ENCODE data around the gene ABHD10. TPM values are rescaled to one million over a fixed set of nuclear protein-coding genes. Genes with fewer than 3 reads are reported as not detected.

ABHD10 gene
- total RNA-seq, 1 donor from 2014 or later, result 29.3 TPM

DNA sequence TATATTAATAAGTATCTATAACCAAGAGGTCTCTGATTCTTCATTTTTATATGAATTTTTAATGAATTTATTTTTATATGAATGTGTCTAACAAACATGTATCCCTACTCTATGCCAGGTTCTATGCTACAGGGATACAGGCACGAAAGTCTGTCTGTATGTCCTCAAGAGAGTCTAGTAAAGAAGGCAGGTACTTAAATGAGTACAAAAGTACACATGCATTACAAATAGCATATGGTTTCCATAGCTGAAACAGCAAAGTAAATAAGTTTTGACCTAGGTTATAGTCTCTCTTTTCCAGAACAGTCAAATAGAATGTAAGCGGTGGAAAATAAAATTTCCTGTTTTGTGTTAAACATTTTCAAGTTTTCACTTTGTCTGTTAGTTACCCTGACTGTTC is 13.3 kb upstream of the ABHD10 start:
- intact Hi-C loops (cut with DNase I), result loop anchor here (10.0 kb wide), 1 partner anchor 251 kb away; no protein-coding TSS in a partner anchor
- H3K4me3 ChIP-seq, result no peak overlapping the region
- no peaks in the 10 kb centered on the region for H3K9me3 ChIP-seq
- H3K27ac ChIP-seq, result no peak overlapping the region
- peaks cover 18% of the 10 kb centered on the region for H3K4me1 ChIP-seq
- no peak for ATAC-seq
- DNase-seq, result no peak
- H3K36me3 ChIP-seq, result peaks cover 5% of the 10 kb centered on the region
- TF ChIP-seq, protein P1, sequence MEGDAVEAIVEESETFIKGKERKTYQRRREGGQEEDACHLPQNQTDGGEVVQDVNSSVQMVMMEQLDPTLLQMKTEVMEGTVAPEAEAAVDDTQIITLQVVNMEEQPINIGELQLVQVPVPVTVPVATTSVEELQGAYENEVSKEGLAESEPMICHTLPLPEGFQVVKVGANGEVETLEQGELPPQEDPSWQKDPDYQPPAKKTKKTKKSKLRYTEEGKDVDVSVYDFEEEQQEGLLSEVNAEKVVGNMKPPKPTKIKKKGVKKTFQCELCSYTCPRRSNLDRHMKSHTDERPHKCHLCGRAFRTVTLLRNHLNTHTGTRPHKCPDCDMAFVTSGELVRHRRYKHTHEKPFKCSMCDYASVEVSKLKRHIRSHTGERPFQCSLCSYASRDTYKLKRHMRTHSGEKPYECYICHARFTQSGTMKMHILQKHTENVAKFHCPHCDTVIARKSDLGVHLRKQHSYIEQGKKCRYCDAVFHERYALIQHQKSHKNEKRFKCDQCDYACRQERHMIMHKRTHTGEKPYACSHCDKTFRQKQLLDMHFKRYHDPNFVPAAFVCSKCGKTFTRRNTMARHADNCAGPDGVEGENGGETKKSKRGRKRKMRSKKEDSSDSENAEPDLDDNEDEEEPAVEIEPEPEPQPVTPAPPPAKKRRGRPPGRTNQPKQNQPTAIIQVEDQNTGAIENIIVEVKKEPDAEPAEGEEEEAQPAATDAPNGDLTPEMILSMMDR (IDR thresholded peaks at IDR 0.05), result no peak
- H3K27me3 ChIP-seq (ENCODE audit: low read depth), result no peaks in the 10 kb centered on the region

DNA sequence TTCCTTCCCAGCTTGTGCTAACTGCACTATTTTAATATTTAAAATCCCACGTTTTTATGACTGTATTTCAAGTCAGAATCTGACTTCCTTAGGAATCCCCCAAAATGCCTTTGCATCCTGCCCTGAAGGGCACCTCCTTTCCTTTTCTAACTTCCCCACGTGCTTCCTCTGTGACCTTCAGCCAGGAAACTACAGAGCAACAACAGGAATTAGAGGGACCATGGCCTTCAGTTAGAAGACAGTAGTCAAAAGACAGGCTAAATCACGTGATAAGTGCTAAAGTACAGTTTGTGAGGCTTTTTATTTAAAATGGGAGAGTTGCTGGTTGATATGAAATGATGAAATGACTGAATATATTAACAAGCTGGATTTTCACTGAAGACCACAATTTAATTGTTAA is 11.8 kb upstream of the ABHD10 start:
- peaks cover 18% of the 10 kb centered on the region for H3K4me1 ChIP-seq
- H3K27me3 ChIP-seq (ENCODE audit: low read depth), result no peaks in the 10 kb centered on the region
- no peak for DNase-seq
- no peak for ATAC-seq
- intact Hi-C loops (cut with DNase I), result loop anchor here (10.0 kb wide), 1 partner anchor 252 kb away; no protein-coding TSS in a partner anchor
- TF ChIP-seq, protein P1 (IDR thresholded peaks at IDR 0.05), result no peak
- H3K27ac ChIP-seq, result peak overlapping the region; percentile 21
- no peak overlapping the region for H3K4me3 ChIP-seq
- no peaks in the 10 kb centered on the region for H3K9me3 ChIP-seq
- peaks cover 7% of the 10 kb centered on the region for H3K36me3 ChIP-seq

DNA sequence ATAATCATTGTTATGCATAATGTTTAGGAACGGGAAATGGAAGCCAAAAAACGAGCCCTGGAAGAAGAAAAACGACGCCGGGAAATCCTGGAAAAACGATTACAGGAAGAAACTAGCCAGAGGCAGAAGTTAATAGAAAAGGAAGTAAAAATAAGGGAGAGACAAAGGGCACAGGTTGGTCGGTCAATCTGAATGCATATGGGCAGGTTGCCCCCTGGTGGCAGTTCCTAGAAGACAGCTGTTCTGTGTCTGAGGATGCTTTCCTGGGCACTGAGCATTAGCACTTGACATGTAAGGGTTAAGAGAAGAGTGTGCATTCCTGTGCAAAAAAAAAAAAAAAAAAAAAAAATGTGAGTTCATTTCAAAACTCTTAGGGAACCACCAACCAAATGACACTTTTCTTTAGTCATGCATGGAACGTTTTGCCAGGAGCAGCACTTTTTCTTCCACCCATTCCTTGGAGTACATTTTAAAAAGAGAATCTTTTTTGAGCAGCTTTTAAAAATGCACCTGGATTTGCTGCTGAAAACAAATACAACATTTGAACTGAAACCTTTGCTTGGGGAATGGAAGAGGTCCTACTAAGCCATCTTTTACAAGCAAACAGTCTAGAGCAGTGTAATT is 11.1 kb upstream of the ABHD10 start:
- Histone ChIP-seq H3K9me3 (no peaks in the 10 kb centered on the region), H3K4me1 (peaks cover 18% of the 10 kb centered on the region), H3K36me3 (peaks cover 7% of the 10 kb centered on the region), H3K4me3 (no peak overlapping the region), H3K27ac (no peak overlapping the region), H3K27me3 (ENCODE audit: low read depth) (no peaks in the 10 kb centered on the region)
- peak; percentile 94 to 95 for ATAC-seq
- DNase-seq, result peak; percentile 74
- intact Hi-C loops (cut with DNase I), result loop anchor here (10.0 kb wide), 1 partner anchor 253 kb away; no protein-coding TSS in a partner anchor
- TF ChIP-seq, protein P1 (IDR thresholded peaks at IDR 0.05), result peak; percentile 90

DNA sequence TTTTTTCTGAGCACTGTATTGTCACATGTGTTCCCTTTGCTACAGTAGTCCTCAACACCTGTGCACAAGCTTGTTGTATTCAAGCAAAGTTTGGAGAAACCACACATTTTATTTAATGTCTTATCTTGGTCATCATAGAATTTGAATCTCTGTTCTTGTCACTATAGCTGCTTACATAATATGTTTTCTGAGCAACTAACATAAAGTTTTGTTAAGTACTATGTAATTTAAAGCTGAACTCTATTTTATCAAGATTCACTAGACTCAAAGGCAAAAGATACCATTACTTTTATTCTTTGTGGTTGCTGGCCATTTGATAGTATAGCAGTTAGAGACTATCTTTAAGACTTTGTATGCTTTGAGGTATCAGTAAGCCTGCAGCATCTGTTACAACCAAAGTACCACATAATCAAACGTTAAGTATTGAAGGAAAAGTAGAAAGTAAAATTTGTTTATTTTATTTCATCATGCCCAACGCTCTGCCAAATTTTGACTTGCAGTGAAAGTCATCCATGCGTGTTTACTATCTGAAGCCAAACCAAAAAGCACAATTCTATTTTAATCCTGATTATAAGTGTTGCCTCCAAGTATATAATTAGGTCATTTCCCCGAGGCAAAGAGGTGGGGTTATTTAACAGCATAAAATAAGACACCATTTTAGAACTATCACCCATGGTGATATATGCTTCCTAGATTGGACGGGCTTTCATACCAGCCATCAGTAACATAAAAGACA is 10.3 kb upstream of the ABHD10 start:
- TF ChIP-seq, protein P1 (IDR thresholded peaks at IDR 0.05), result no peak
- no peak for DNase-seq
- Histone ChIP-seq H3K27me3 (ENCODE audit: low read depth) (no peaks in the 10 kb centered on the region), H3K27ac (no peak overlapping the region), H3K9me3 (no peaks in the 10 kb centered on the region), H3K4me3 (no peak overlapping the region), H3K4me1 (peaks cover 18% of the 10 kb centered on the region), H3K36me3 (peaks cover 7% of the 10 kb centered on the region)
- intact Hi-C loops (cut with DNase I), result loop anchor here (10.0 kb wide), 1 partner anchor 254 kb away; no protein-coding TSS in a partner anchor
- ATAC-seq, result no peak

DNA sequence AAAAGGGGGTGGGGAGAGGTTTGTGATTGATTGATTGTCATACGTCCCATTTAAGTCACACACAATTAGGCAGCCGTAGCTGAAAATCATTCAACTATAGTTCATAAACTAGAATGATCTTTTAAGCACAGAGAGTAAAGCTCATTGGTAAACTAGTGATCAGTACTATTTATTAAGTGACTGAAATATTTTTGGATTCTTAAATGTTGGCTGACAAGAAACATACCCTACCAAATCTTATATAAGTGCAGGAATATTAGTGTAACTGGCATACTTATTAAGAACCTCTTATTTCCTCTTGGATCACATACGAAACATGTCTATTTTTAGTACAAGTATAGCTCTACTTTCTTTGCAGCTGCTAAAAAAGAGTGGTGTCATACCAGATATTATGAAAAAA is 8.4 kb upstream of the ABHD10 start:
- peaks cover 18% of the 10 kb centered on the region for H3K4me1 ChIP-seq
- no peak overlapping the region for H3K27ac ChIP-seq
- H3K36me3 ChIP-seq, result peaks cover 17% of the 10 kb centered on the region
- no peaks in the 10 kb centered on the region for H3K27me3 ChIP-seq (ENCODE audit: low read depth)
- no peaks in the 10 kb centered on the region for H3K9me3 ChIP-seq
- ATAC-seq, result no peak
- intact Hi-C loops (cut with DNase I), result no loop called here
- H3K4me3 ChIP-seq, result no peak overlapping the region
- TF ChIP-seq, protein P1 (IDR thresholded peaks at IDR 0.05), result no peak
- DNase-seq, result no peak

All from lower lobe of right lung (tissue), 2 donors.